ENCODE data around the gene ACSL1. TPM values are rescaled to one million over a fixed set of nuclear protein-coding genes. Genes with fewer than 3 reads are reported as not detected.
"Not testable (repeated sequence)": the region's sequence is repeated elsewhere in the genome, so short reads cannot be mapped to it uniquely, and the experiment has no call there.

ACSL1 gene
- total RNA-seq, 2 experiments from 2014 or later: 17.1 to 17.2 TPM

DNA sequence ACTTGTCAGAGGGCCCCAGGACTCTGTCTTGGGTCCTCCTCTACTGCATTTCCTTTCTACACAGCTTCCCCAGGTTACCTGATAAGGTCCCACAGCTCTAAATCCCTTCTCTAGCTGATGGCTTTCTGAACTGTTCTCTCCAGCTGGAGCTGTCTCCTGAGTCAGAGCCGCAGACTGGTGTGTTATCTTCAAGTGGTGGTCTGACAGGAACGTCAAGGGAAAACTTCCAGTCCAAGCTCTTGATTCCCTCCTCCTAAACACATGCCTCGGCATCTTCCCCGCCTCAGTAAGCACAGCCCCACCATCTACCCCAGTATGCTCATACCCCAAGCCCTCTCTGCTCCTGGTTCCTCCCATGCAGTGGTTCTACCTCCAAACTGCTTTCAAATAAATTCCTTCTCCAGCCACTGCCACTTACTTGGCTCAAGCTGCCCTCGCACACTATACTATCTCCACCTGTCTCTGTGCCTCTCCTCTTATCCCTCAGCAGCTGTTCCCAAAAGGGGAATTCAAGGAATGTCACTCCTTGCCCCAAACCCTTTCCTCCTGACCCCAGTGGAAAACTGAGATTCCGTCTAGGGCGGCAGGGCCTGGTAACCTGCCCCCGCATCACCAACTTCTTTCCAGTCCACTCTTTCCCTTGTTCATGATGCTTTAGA, 74.7 kb downstream of the ACSL1 start:
- Mint-ChIP-seq H3K9me3 (ENCODE audit: low read depth) (no peaks in the 10 kb centered on the region), H3K36me3 (ENCODE audit: low read depth) (peaks cover 11% of the 10 kb centered on the region), H3K4me1 (peaks cover 8% of the 10 kb centered on the region), H3K27me3 (no peaks in the 10 kb centered on the region), H3K27ac (no peak overlapping the region), H3K4me3 (no peak overlapping the region)
- ChIA-PET CTCF (interaction anchor here (0.5 to 1.1 kb wide), 4 partner anchors 7 to 309 kb away, joined by 3 read pairs; no protein-coding TSS in a partner anchor), POLR2A (no interaction called here)
- intact Hi-C loops (cut with DNase I, micrococcal nuclease): no loop called here
- DNase-seq (no peak), ATAC-seq (no peak)

DNA sequence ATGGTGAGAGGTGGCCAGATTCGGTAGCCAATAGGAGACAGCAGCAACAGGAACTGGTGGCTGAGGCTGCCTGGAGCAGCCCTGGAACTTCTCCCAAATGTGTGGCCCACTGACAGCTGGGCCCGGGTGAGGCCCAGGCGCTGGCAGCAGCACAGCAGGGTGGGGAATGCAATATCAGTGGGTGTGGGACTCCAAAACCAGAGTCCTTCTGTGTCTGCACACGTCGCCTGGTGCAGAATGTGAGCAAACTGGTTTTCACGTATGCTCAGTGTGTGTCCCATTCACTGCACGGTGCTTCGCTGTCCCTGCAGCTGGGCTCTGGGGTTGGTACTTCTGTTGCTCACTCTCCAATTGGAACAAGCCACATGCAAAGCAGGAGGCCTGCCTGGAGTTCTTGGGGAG, 77.5 kb downstream of the ACSL1 start:
- ATAC-seq (no peak), DNase-seq (no peak)
- intact Hi-C loops (cut with DNase I, micrococcal nuclease): loop anchor here in 1 of 2 experiments (2.0 to 5.0 kb wide), 4 partner anchors 74 to 254 kb away; no protein-coding TSS in a partner anchor
- ChIA-PET CTCF (interaction anchor here (1.1 kb wide), 1 partner anchor 15 kb away, joined by 6 read pairs; no protein-coding TSS in a partner anchor), POLR2A (no interaction called here)
- Mint-ChIP-seq H3K27ac (no peak overlapping the region), H3K27me3 (no peaks in the 10 kb centered on the region), H3K36me3 (ENCODE audit: low read depth) (no peaks in the 10 kb centered on the region), H3K9me3 (ENCODE audit: low read depth) (no peaks in the 10 kb centered on the region), H3K4me3 (no peak overlapping the region), H3K4me1 (peaks cover 12% of the 10 kb centered on the region)

- H3K36me3 Mint-ChIP-seq (ENCODE audit: low read depth): no peaks in the 10 kb centered on the region
- H3K9me3 Mint-ChIP-seq (ENCODE audit: low read depth): no peaks in the 10 kb centered on the region
- ATAC-seq: no peak
- H3K4me1 Mint-ChIP-seq: peaks cover 12% of the 10 kb centered on the region
- DNase-seq: no peak
- no peak overlapping the region for H3K27ac Mint-ChIP-seq
- CTCF ChIA-PET: interaction anchor here (0.6 to 1.9 kb wide), 9 partner anchors 14 to 287 kb away, joined by 3 to 6 read pairs (median 4); no protein-coding TSS in a partner anchor
- no peak overlapping the region for H3K4me3 Mint-ChIP-seq
- no peaks in the 10 kb centered on the region for H3K27me3 Mint-ChIP-seq
- intact Hi-C loops (cut with DNase I, micrococcal nuclease): loop anchor here (2.0 to 5.0 kb wide), 5 partner anchors 75 to 258 kb away; no protein-coding TSS in a partner anchor
- POLR2A ChIA-PET: interaction anchor here (1.0 kb wide), 1 partner anchor 13 kb away, joined by 3 read pairs; the partner anchor contains the start of gene CENPU
These were observed 78.5 kb downstream of the ACSL1 start for GRCh38 chr4:184747034-184747830.

GRCh38 chr4:184745831-184746795, 79.7 kb downstream of the ACSL1 start:
- Mint-ChIP-seq H3K4me3 (no peak overlapping the region), H3K27ac (peak overlapping the region; percentile 32), H3K4me1 (peaks cover 12% of the 10 kb centered on the region), H3K9me3 (ENCODE audit: low read depth) (no peaks in the 10 kb centered on the region), H3K27me3 (no peaks in the 10 kb centered on the region), H3K36me3 (ENCODE audit: low read depth) (no peaks in the 10 kb centered on the region)
- POLR2A ChIA-PET: interaction anchor here (1.4 kb wide), 1 partner anchor 12 kb away, joined by 10 read pairs; the partner anchor contains the start of gene CENPU
- CTCF ChIA-PET: interaction anchor here (0.6 to 1.9 kb wide), 27 partner anchors 10 to 382 kb away, joined by 3 to 13 read pairs (median 4); partner anchors contain the start of gene CENPU
- intact Hi-C loops (cut with DNase I, micrococcal nuclease): loop anchor here (1.0 to 5.0 kb wide), 10 partner anchors 76 to 388 kb away; no protein-coding TSS in a partner anchor
- DNase-seq: peak; percentile 87
- peak; percentile 89 for ATAC-seq

- H3K27me3 Mint-ChIP-seq: no peaks in the 10 kb centered on the region
- POLR2A ChIA-PET: interaction anchor here (1.6 kb wide), 1 partner anchor 10 kb away, joined by 4 read pairs; the partner anchor contains the start of gene CENPU
- no peak overlapping the region for H3K4me3 Mint-ChIP-seq
- H3K9me3 Mint-ChIP-seq (ENCODE audit: low read depth): no peaks in the 10 kb centered on the region
- ATAC-seq (no peak), DNase-seq (no peak)
- CTCF ChIA-PET: interaction anchor here (0.6 kb wide), 1 partner anchor 354 kb away, joined by 3 read pairs; no protein-coding TSS in a partner anchor
- H3K36me3 Mint-ChIP-seq (ENCODE audit: low read depth): no peaks in the 10 kb centered on the region
- intact Hi-C loops (cut with DNase I, micrococcal nuclease): loop anchor here in 1 of 2 experiments (2.0 kb wide), 1 partner anchor 219 kb away; no protein-coding TSS in a partner anchor
- H3K4me1 Mint-ChIP-seq: peaks cover 21% of the 10 kb centered on the region
- H3K27ac Mint-ChIP-seq: no peak overlapping the region
These were observed 81.5 kb downstream of the ACSL1 start for GRCh38 chr4:184744236-184744635.

DNA sequence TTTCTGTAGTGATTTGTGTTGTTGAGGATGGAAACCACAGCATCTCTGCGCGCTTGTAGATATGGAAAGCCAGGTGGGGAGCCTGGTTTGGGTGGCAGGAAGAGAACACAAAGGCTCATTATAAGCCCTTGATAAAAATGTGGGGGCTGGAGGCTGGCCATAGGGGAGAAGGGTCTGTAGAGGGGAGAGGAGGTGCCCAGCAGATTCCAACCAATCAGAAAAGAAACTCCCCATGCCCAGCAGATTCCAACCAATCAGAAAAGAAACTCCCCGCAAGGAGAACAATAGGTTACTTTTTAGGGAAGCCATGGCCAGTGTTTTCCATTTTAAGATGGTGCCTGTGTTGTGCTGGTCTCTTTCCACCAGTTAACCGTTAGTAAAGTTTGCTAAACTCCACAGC, 82.1 kb downstream of the ACSL1 start:
- DNase-seq (no peak), ATAC-seq (no peak)
- intact Hi-C loops (cut with DNase I, micrococcal nuclease): loop anchor here in 1 of 2 experiments (2.0 kb wide), 1 partner anchor 219 kb away; no protein-coding TSS in a partner anchor
- H3K36me3 Mint-ChIP-seq (ENCODE audit: low read depth): no peaks in the 10 kb centered on the region
- peaks cover 24% of the 10 kb centered on the region for H3K4me1 Mint-ChIP-seq
- ChIA-PET POLR2A (interaction anchor here (1.6 kb wide), 1 partner anchor 10 kb away, joined by 4 read pairs; the partner anchor contains the start of gene CENPU), CTCF (interaction anchor here (0.6 kb wide), 2 partner anchors 156 to 354 kb away, joined by 3 read pairs; no protein-coding TSS in a partner anchor)
- no peak overlapping the region for H3K27ac Mint-ChIP-seq
- no peaks in the 10 kb centered on the region for H3K9me3 Mint-ChIP-seq (ENCODE audit: low read depth)
- no peaks in the 10 kb centered on the region for H3K27me3 Mint-ChIP-seq
- no peak overlapping the region for H3K4me3 Mint-ChIP-seq

GRCh38 chr4:184741651-184742050, 84.1 kb downstream of the ACSL1 start:
- intact Hi-C loops (cut with DNase I, micrococcal nuclease); ATAC-seq; H3K36me3 Mint-ChIP-seq (ENCODE audit: low read depth); DNase-seq; H3K9me3 Mint-ChIP-seq (ENCODE audit: low read depth); H3K27ac Mint-ChIP-seq; H3K27me3 Mint-ChIP-seq; H3K4me3 Mint-ChIP-seq: not testable (repeated sequence)
- H3K4me1 Mint-ChIP-seq: peaks cover 21% of the 10 kb centered on the region
- ChIA-PET POLR2A (interaction anchor here (0.6 kb wide), 1 partner anchor 83 kb away, joined by 3 read pairs; no protein-coding TSS in a partner anchor), CTCF (interaction anchor here (1.6 kb wide), 1 partner anchor 79 kb away, joined by 4 read pairs; no protein-coding TSS in a partner anchor)

- CTCF ChIA-PET: interaction anchor here (1.6 kb wide), 1 partner anchor 79 kb away, joined by 4 read pairs; no protein-coding TSS in a partner anchor
- POLR2A ChIA-PET: no interaction called here
- DNase-seq (peak; percentile 25), ATAC-seq (no peak)
- Mint-ChIP-seq H3K4me3 (no peak overlapping the region), H3K27me3 (no peaks in the 10 kb centered on the region), H3K4me1 (peaks cover 15% of the 10 kb centered on the region), H3K9me3 (ENCODE audit: low read depth) (no peaks in the 10 kb centered on the region), H3K36me3 (ENCODE audit: low read depth) (no peaks in the 10 kb centered on the region), H3K27ac (no peak overlapping the region)
- intact Hi-C loops (cut with DNase I, micrococcal nuclease): no loop called here
These were observed 84.8 kb downstream of the ACSL1 start for GRCh38 chr4:184740980-184741391.

GRCh38 chr4:184739575-184739974, 86.2 kb downstream of the ACSL1 start:
- H3K27ac Mint-ChIP-seq: peak overlapping the region; percentile 7
- peaks cover 16% of the 10 kb centered on the region for H3K4me1 Mint-ChIP-seq
- H3K36me3 Mint-ChIP-seq (ENCODE audit: low read depth): not testable (repeated sequence)

DNA sequence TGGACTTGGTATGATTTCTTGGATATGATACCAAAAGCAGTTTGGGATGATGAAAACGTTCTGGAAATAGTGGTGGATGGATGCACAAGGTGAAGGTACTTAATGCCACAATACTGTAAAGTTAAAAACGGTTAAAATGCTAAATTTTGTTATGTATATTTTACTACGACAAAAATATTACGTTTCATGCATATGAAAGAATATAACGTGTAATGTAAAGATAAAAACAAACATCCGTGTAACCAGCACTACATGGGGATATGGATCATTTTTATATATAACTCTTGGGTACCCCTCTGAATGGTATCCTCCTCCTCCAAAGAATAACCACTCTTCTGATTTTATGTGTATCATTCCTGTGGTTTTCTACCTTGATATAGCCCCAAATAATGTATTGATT, 91.0 kb downstream of the ACSL1 start:
- H3K36me3 Mint-ChIP-seq (ENCODE audit: low read depth): peaks cover 20% of the 10 kb centered on the region
- H3K9me3 Mint-ChIP-seq (ENCODE audit: low read depth): no peaks in the 10 kb centered on the region
- no peak for ATAC-seq
- peak overlapping the region; percentile 94 for H3K27ac Mint-ChIP-seq
- H3K27me3 Mint-ChIP-seq: no peaks in the 10 kb centered on the region
- ChIA-PET POLR2A (interaction anchor here (0.6 to 2.8 kb wide), 11 partner anchors 9 to 497 kb away, joined by 3 to 15 read pairs (median 4); partner anchors contain the start of genes CASP3, IRF2 and PRIMPOL), CTCF (interaction anchor here (0.6 to 2.1 kb wide), 6 partner anchors 11 to 1291 kb away, joined by 3 to 13 read pairs (median 4); no protein-coding TSS in a partner anchor)
- no peak for DNase-seq
- intact Hi-C loops (cut with DNase I, micrococcal nuclease): loop anchor here (1.0 to 10.0 kb wide), 16 partner anchors 28 to 1290 kb away; partner anchors contain the start of genes CASP3 (in 2 of the 2), IRF2 (in 2 of the 2), PRIMPOL (in 2 of the 2) and ANKRD37 (in 1 of the 2)
- H3K4me3 Mint-ChIP-seq: peak overlapping the region; percentile 98
- peaks cover 32% of the 10 kb centered on the region for H3K4me1 Mint-ChIP-seq

More at GRCh38 chr4:184739575-184739974, 86.2 kb downstream of the ACSL1 start:
- H3K4me3 Mint-ChIP-seq; H3K27me3 Mint-ChIP-seq; H3K9me3 Mint-ChIP-seq (ENCODE audit: low read depth); ATAC-seq; DNase-seq; POLR2A ChIA-PET: not testable (repeated sequence)
- intact Hi-C loops (cut with DNase I, micrococcal nuclease): loop anchor here in 1 of 2 experiments (10.0 kb wide), 1 partner anchor 1295 kb away; the partner anchor contains the start of gene CDKN2AIP
- CTCF ChIA-PET: interaction anchor here (0.6 kb wide), 1 partner anchor 52 kb away, joined by 3 read pairs; no protein-coding TSS in a partner anchor

Measured in activated CD4-positive, alpha-beta T cell treated with anti-CD3 and anti-CD28 coated beads for 36 hours (primary cell).